Measurements from ENCODE around the gene TMSB15A.
"Not testable (repeated sequence)": the region's sequence is repeated elsewhere in the genome, so short reads cannot be mapped to it uniquely, and the experiment has no call there.

Gene TMSB15A

GRCh38 chrX:102515975-102516941 is at the start of gene TMSB15A:
TSS of gene TMSB15A (minus strand) at chrX:102516739.
- in situ Hi-C loops (cut with MboI; ENCODE audit: low sequenced_read_pairs): no loop called here

DNA sequence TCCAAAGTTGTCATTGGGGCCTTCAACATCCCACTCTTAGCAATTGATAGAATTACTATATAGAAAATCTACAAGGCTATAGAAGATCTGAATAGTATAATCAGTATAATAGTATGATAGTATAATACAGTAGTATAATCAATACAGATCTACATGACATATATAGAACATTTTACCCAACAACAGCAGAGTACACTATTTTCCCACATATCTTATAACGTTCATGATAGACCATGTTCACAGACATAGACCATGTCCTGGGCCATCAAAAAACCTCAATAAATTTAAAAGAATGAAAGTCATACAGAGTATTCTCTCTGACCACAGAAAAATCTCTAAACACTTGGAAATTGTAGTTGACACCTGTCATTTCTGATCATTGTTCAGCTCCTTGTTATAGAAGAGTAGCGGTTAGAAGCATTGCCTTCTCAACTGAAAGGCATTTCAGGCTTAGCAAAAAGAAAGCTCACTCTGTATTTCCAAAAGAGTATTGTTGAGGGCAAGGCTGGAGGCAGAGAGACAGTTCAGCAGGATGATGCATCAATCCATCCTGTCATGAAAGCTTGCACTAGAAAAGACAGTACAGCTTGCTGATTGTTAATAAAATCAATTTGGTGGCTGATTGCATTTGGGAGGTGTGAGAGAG is 44.0 kb upstream of the TMSB15A start:
- in situ Hi-C loops (cut with MboI; ENCODE audit: low sequenced_read_pairs): no loop called here

GRCh38 chrX:102558607-102559006 is 42.1 kb upstream of the TMSB15A start:
- in situ Hi-C loops (cut with MboI; ENCODE audit: low sequenced_read_pairs): no loop called here

GRCh38 chrX:102548231-102548630 is 31.7 kb upstream of the TMSB15A start:
- in situ Hi-C loops (cut with MboI; ENCODE audit: low sequenced_read_pairs): no loop called here

GRCh38 chrX:102546828-102547493 is 30.4 kb upstream of the TMSB15A start:
- in situ Hi-C loops (cut with MboI; ENCODE audit: low sequenced_read_pairs): no loop called here

DNA sequence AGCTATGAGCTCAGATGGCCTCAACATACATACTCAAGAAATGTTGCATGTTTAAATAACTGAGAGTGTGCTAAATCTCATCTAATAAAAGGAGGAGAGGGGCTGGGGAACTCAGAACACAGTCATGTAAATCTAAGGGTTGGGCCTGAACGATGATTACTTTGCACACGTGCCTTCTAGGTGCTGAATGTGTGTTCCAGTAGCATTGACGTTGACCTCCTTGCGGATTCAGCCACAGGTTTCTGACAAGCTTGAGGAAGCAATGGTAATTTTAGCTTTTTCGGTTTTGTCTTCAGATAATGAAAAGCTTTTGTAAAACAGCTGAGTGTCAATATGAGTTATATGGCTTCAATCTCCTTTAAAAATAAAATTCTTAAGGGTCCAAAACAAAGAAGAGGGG is 29.6 kb upstream of the TMSB15A start:
- in situ Hi-C loops (cut with MboI; ENCODE audit: low sequenced_read_pairs): not testable (repeated sequence)

GRCh38 chrX:102535958-102536357 is 19.4 kb upstream of the TMSB15A start:
- in situ Hi-C loops (cut with MboI; ENCODE audit: low sequenced_read_pairs): no loop called here

DNA sequence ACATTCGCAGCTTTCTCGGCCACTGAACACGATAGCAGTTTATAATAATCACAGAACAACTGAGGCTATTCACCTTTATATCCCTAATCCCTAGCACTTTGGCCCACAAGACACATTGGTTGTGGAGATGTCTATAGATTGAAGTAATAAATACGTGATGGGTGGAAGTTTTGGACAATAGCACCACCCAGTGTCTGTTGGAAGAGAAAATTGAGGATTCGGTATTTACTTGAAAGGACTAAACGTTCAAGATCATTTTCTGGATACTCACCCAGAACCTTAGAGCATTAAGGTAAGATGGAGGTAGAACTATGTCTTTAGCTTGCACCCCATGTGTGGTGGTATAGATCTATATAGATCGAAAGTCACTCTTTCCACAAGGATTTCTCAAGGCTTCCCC is 787 bp upstream of the TMSB15A start:
- in situ Hi-C loops (cut with MboI; ENCODE audit: low sequenced_read_pairs): no loop called here

GRCh38 chrX:102514536-102514935 is 2.0 kb downstream of the TMSB15A start:
- in situ Hi-C loops (cut with MboI; ENCODE audit: low sequenced_read_pairs): no loop called here

DNA sequence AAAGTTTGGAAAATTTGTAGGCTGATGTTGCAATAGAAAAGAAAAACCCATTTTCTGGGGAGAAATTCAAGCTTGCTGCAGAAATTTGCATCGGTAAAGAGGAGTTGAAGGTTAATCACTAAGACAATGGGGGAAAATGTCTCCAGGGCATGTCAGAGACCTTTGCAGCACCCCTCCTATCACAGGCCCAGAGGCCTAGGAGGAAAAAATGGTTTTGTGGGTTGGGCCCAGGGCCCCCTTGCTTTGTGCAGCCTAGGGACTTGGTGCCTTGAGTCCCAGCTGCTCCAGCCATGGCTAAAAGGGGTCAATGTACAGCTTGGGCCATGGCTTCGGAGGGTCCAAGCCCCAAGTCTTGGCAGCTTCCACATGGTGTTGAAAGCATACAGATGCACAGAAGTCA is 17.8 kb downstream of the TMSB15A start:
- in situ Hi-C loops (cut with MboI; ENCODE audit: low sequenced_read_pairs): no loop called here

DNA sequence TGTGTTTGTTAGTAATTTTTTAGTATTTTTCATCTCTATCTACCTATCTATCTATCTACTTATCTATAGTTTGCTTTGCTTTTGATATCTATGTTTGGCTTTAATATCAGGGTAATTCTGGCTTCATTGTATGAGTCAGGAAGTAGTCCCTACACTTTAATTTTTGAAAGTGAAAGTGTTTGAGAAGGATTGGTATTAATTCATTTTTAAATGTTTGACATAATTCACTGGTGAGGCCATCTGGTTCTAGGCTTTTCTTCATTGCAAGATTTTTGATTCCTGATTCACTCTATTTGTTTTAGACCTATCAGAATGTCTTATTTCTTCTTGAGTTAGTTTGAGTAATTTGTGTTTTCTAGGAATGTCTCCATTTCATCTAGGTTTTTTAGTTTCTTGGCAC is 24.8 kb downstream of the TMSB15A start:
- in situ Hi-C loops (cut with MboI; ENCODE audit: low sequenced_read_pairs): no loop called here

DNA sequence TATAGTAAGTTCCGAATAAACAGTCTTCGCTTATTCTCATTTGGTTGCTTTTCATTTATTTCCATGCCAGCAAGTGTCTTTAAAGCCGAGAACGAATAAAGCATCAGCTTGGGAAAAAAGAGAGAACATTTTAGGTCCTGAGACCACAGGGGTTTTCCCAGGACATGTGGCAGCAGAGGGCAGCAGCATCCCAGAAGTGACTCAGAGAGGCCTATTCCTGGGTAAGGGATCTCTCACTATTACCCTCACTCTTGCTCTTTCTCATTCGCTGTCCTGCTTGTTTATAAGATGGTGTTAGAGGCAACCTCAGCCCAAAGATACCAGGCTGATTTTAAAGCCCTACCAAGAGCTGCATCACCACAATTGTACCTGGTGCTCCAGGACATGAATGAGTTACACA is 37.8 kb downstream of the TMSB15A start:
- in situ Hi-C loops (cut with MboI; ENCODE audit: low sequenced_read_pairs): not testable (repeated sequence)

DNA sequence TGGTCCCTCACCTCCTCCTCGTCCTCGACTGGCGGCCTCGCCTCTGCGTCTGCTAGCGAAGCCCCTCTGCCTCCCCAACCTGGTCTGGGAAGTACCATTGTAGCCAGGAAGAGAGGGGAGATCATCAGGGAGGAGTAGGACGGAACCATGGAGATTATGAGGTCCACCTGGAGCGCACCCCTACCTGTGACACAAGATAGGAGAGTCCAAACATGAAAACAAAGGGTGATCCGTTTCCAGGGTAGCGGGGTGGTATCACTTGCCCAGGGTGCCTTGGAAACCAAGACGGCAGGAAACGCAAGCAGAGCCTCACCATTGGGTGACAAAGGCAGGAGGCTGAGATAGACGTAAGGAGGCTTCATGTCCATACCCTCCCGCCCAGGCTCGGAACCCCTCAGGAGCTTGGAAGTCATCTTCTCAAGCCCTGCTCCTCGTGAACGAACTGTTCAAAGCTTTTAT is 44.7 kb downstream of the TMSB15A start, which contains the start of gene TCP11X2:
Gene TCP11X2 (minus strand): TSS at position 51 of the 459 bp plus-strand sequence.
- in situ Hi-C loops (cut with MboI; ENCODE audit: low sequenced_read_pairs): not testable (repeated sequence)

GRCh38 chrX:102470215-102470614 is 46.3 kb downstream of the TMSB15A start:
- in situ Hi-C loops (cut with MboI; ENCODE audit: low sequenced_read_pairs): not testable (repeated sequence)
